Heart left ventricle (tissue), 13 donors: Measurements from ENCODE around the gene CLDN4.

Experiments used
- CTCF ChIP-seq, 12 donors: fragments of 200-600 bp; sonication (generic) in 4 of 12; IDR thresholded peaks; one replicate each; pipeline versions ENCODE4 v1.5.0 to v1.8.0; 2018 to 2022; ENCODE audit warnings: antibody characterized with exemption in 12 of 12, mild to moderate bottlenecking in 5 of 12
- POLR2A ChIP-seq, 2 donors: fragments of 450-650 bp; IDR thresholded peaks; one replicate each; pipeline ENCODE4 v1.6.1; 2017; ENCODE audit warnings: antibody characterized with exemption in 2 of 2, mild to moderate bottlenecking in 2 of 2, moderate library complexity in 2 of 2
- donor health status: ischemic (EF 13 %, LVEDD 7.1; RV severe dilation, severe dysfunction).
- donor health status: DM: no; HTN: yes; CAD: no.
- donor health status: DM: no; HTN: no; CAD: no.
- donor health status: ischemic (EF 25% LVEDD 6.9; RV normal size, moderate dysfunction).
- donor health status: ischemic (EF 25% LVEDD 5.7; RV mildly dilated, moderate dysfunction).
- donor health status: ischemic (EF 35%, LVEDD 5.7; RV mildly dilated, moderate dysfunction).
- donor health status: nonischemic (EF 11% LVEDD 7.7; RV severe dilation, severe dysfunction).
- donor health status: DM: yes; HTN: yes; CAD: no.
- donor health status: PGD.
- donor health status: ischemic (EF 29% LVEDD 5.4; RV normal size, mild dysfunction).
- donor health status: nonischemic (EF 23%, LVEDD 6.1; RV moderate dilation, normal function).

- TF ChIP-seq CTCF (IDR thresholded peaks at IDR 0.05) (no peak), POLR2A (IDR thresholded peaks at IDR 0.05) (no peak)
Measured at GRCh38 chr7:73839290-73839689, 8.5 kb downstream of the CLDN4 start.
